Endothelial cell of umbilical vein (primary cell): Measurements from ENCODE around the gene CUTA. TPM values are rescaled to one million over a fixed set of nuclear protein-coding genes. Genes with fewer than 3 reads are reported as not detected.

Experiments used
- BruUV-seq: library from RNA; stranded (reverse); fragments of 400-500 nt; replicated peaks from 2 replicates; lab custom pipeline; 2021; lab: Mats Ljungman, UMichigan
- CTCF ChIA-PET: fragments of 300-600, 350-600 bp; sonication (Branson Sonifier 250); formaldehyde crosslinking; loops from one replicate; lab custom pipeline; 2021; ENCODE audit warnings: antibody characterized with exemption, inconsistent platforms; lab: Charles Lee
- POLR2A ChIA-PET: fragments of 300-600, 350-600 bp; sonication (Branson Sonifier 250); formaldehyde crosslinking; loops from one replicate; lab custom pipeline; 2021; ENCODE audit warnings: antibody characterized with exemption, inconsistent platforms; lab: Charles Lee
- DNase-seq: peaks from one replicate; pipeline ENCODE4 v3.0.0-alpha.2; 2011; ENCODE audit warnings: low read depth, low spot score
- FAIRE-seq: peaks from 2 replicates; lab custom pipeline; 2011; peaks lifted over from hg19 to GRCh38; lab: Jason Lieb, UNC
- H2AFZ ChIP-seq: 2 replicates; pipeline ENCODE4 v1.6.0; 2012; ENCODE audit warnings: low read depth, low read length, control low read depth, inconsistent platforms
- H3K27ac ChIP-seq: 2 replicates; pipeline ENCODE4 v1.5.1; 2011; ENCODE audit warnings: low read depth, mild to moderate bottlenecking, control low read depth, low read length, moderate library complexity; ENCODE audit not compliant: insufficient read depth
- H3K27me3 ChIP-seq, 2 experiments: 2 replicates each; pipeline versions ENCODE4 v1.6.0 to v1.6.1; 2011; ENCODE audit warnings: low read length in 2 of 2, mixed read lengths in 1 of 2; ENCODE audit not compliant: control insufficient read depth in 2 of 2, insufficient read depth in 2 of 2
- H3K36me3 ChIP-seq, 2 experiments: 2 replicates in 1 of 2; 3 replicates in 1 of 2; pipeline ENCODE4 v1.5.1; 2011; ENCODE audit warnings: low read length in 2 of 2, mild to moderate bottlenecking in 1 of 2, moderate library complexity in 1 of 2; ENCODE audit not compliant: control insufficient read depth in 2 of 2, insufficient read depth in 2 of 2; ENCODE audit errors: extremely low read depth in 1 of 2
- H3K4me1 ChIP-seq: 3 replicates; pipeline ENCODE4 v1.5.1; 2011; ENCODE audit warnings: mild to moderate bottlenecking, low read length; ENCODE audit not compliant: control insufficient read depth, insufficient read depth; ENCODE audit errors: extremely low read depth
- H3K4me2 ChIP-seq: 2 replicates; pipeline ENCODE4 v1.6.1; 2011; ENCODE audit warnings: low read length, control low read depth, mixed read lengths; ENCODE audit not compliant: insufficient read depth
- H3K4me3 ChIP-seq, 3 experiments: fragments of 200-600 bp in 1 of 3; sonication (generic), shearing (Covaris generic) in 1 of 3; replicated peaks in 1 of 3; 2 replicates each; pipeline ENCODE4 v1.5.1; 2011 to 2016; ENCODE audit warnings: control low read depth in 3 of 3, low read length in 3 of 3, mild to moderate bottlenecking in 2 of 3, inconsistent platforms in 1 of 3, low read depth in 1 of 3, moderate library complexity in 1 of 3; ENCODE audit not compliant: insufficient read depth in 1 of 3
- H3K79me2 ChIP-seq: 2 replicates; pipeline ENCODE4 v1.6.0; 2012; ENCODE audit warnings: low read length, inconsistent platforms; ENCODE audit not compliant: control insufficient read depth, insufficient read depth
- H3K9ac ChIP-seq: replicated peaks from 2 replicates; pipeline ENCODE3; 2011; ENCODE audit warnings: low read length, control low read depth; ENCODE audit not compliant: insufficient read depth; ENCODE audit errors: extremely low read depth
- H3K9me1 ChIP-seq: replicated peaks from 3 replicates; pipeline ENCODE4 v1.6.0; 2011; ENCODE audit warnings: mild to moderate bottlenecking, low read length; ENCODE audit not compliant: control insufficient read depth, insufficient read depth; ENCODE audit errors: extremely low read depth
- H3K9me3 ChIP-seq: replicated peaks from 2 replicates; pipeline ENCODE4 v1.5.1; 2012; ENCODE audit warnings: low read length, inconsistent platforms; ENCODE audit not compliant: control insufficient read depth, insufficient read depth
- H4K20me1 ChIP-seq: replicated peaks from 2 replicates; pipeline ENCODE3; 2011; ENCODE audit warnings: mild to moderate bottlenecking, low read length; ENCODE audit not compliant: control insufficient read depth, insufficient read depth; ENCODE audit errors: extremely low read depth
- EZH2 ChIP-seq: IDR thresholded peaks from 2 replicates; pipeline ENCODE4 v1.6.1; 2012; ENCODE audit warnings: borderline replicate concordance, low read depth, mild to moderate bottlenecking, moderate library complexity, low read length, inconsistent platforms; ENCODE audit not compliant: severe bottlenecking
- FOS ChIP-seq: IDR thresholded peaks from 2 replicates; pipeline ENCODE4 v1.6.1; 2011; ENCODE audit warnings: mild to moderate bottlenecking, low read length, moderate library complexity, borderline replicate concordance; ENCODE audit not compliant: insufficient read depth
- GATA2 ChIP-seq: IDR thresholded peaks from 2 replicates; pipeline ENCODE4 v1.7.0; 2011; ENCODE audit warnings: low read depth, mild to moderate bottlenecking, moderate library complexity, mixed read lengths, low read length; ENCODE audit not compliant: insufficient read length, insufficient read depth
- JUN ChIP-seq: IDR thresholded peaks from 2 replicates; pipeline ENCODE4 v1.6.1; 2011; ENCODE audit warnings: borderline replicate concordance, low read depth; ENCODE audit not compliant: insufficient read length, insufficient read depth
- MAX ChIP-seq: IDR thresholded peaks from 2 replicates; pipeline ENCODE4 v1.6.1; 2011; ENCODE audit not compliant: insufficient read depth, insufficient read length
- MYC ChIP-seq: IDR thresholded peaks from one replicate; pipeline ENCODE4 v1.6.1; 2011; ENCODE audit warnings: mild to moderate bottlenecking, low read depth, low read length
- POLR2A ChIP-seq: IDR thresholded peaks from 2 replicates; pipeline ENCODE4 v1.6.1; 2012; ENCODE audit warnings: low read depth, mild to moderate bottlenecking, control low read depth, low read length
- POLR2AphosphoS5 ChIP-seq: IDR thresholded peaks from 2 replicates; pipeline ENCODE4 v1.6.1; 2012; ENCODE audit warnings: low read depth, mild to moderate bottlenecking, control low read depth, low read length, moderate library complexity; ENCODE audit not compliant: insufficient read depth
- dilution Hi-C: fragments of 300-500 bp; cut with MboI; formaldehyde crosslinking; loops from one replicate; pipeline ENCODE4 v1.15.0; 2019; ENCODE audit warnings: low sequenced_read_pairs; ENCODE audit not compliant: extremely low pct_ligation_motif_present
- intact Hi-C: fragments of 100-400 bp; cut with micrococcal nuclease; formaldehyde crosslinking; loops from one replicate; pipeline ENCODE4 v1.10.0; 2022
- polyA plus RNA-seq, 4 experiments: library from polyadenylated mRNA; depleted of rRNA in 3 of 4; stranded (reverse) in 3 of 4; unstranded in 1 of 4; fragments of >200 nt; gene quantifications; 2 replicates each; pipeline versions ENCODE4 v1.2.1 to v1.2.3, GENCODE V29; 2011 to 2012; ENCODE audit warnings: missing spikeins in 1 of 4
- total RNA-seq: library from RNA; stranded (reverse); gene quantifications from 2 replicates; pipeline ENCODE4 v1.2.3, GENCODE V29; 2021

CUTA gene
- total and polyA plus RNA-seq, 2 donors (not counting 3 experiments of a cell fraction or from before 2014, with no cell fraction given), result 133 to 202 TPM

- Histone ChIP-seq H3K27ac (no peak overlapping the region), H2AFZ (no peak overlapping the region), H3K9ac (no peak overlapping the region), H3K4me3 (no peak overlapping the region), H3K9me1 (no peaks in the 10 kb centered on the region), H3K36me3 (peaks cover 0 to 6% of the 10 kb centered on the region in 2 experiments), H4K20me1 (no peaks in the 10 kb centered on the region), H3K27me3 (no peaks in the 10 kb centered on the region), H3K4me2 (no peak overlapping the region), H3K9me3 (no peaks in the 10 kb centered on the region), H3K79me2 (no peaks in the 10 kb centered on the region), H3K4me1 (peaks cover 3% of the 10 kb centered on the region)
- ChIA-PET CTCF (interaction anchor here (0.7 to 1.6 kb wide), 4 partner anchors 9 to 19 kb away, joined by 3 to 5 read pairs (median 4); no protein-coding TSS in a partner anchor), POLR2A (no interaction called here)
- dilution Hi-C loops (no loop called here), intact Hi-C loops (loop anchor here (5.0 kb wide), 1 partner anchor 127 kb away; no protein-coding TSS in a partner anchor)
- BruUV-seq, result no TSS peak
- FAIRE-seq (no peak), DNase-seq (no peak)
- TF ChIP-seq EZH2, result no peak
- TF ChIP-seq POLR2AphosphoS5, result no peak
- no peak for TF ChIP-seq GATA2
- no peak for TF ChIP-seq JUN
These were observed 32.5 kb upstream of the CUTA start for GRCh38 chr6:33450434-33450833.

DNA sequence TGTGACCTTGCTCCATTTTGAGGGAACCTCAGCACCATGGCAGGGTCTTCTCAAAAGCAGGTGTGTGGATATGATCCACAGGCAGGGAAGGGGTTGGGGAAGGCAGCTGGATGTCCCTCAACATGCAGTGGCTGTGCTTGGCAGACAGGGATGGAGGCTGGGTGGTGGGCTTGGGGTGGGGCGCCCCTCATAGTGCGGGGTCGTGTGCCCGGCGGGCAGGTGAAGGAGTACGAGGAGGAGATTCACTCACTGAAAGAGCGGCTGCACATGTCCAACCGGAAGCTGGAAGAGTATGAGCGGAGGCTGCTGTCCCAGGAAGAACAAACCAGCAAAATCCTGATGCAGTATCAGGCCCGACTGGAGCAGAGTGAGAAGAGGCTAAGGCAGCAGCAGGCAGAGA lies 28.4 kb upstream of the CUTA start:
- H3K4me1 ChIP-seq, result no peaks in the 10 kb centered on the region
- no peaks in the 10 kb centered on the region for H3K9me1 ChIP-seq
- no peaks in the 10 kb centered on the region for H4K20me1 ChIP-seq
- H3K9me3 ChIP-seq, result no peaks in the 10 kb centered on the region
- no peak for DNase-seq
- no peak overlapping the region for H2AFZ ChIP-seq
- H3K79me2 ChIP-seq, result no peaks in the 10 kb centered on the region
- no peak overlapping the region for H3K27ac ChIP-seq
- H3K4me2 ChIP-seq, result no peak overlapping the region
- H3K4me3 ChIP-seq, result no peak overlapping the region
- no peak for FAIRE-seq
- ChIA-PET POLR2A (no interaction called here), CTCF (interaction anchor here (1.5 kb wide), 1 partner anchor 40 kb away, joined by 3 read pairs; no protein-coding TSS in a partner anchor)
- H3K36me3 ChIP-seq, result peaks cover 0 to 14% of the 10 kb centered on the region in 2 experiments
- H3K27me3 ChIP-seq, result no peaks in the 10 kb centered on the region
- no peak overlapping the region for H3K9ac ChIP-seq
- no peak for TF ChIP-seq EZH2
- TF ChIP-seq MYC, result no peak
- no peak for TF ChIP-seq GATA2
- TF ChIP-seq MAX, result no peak
- TF ChIP-seq FOS, result no peak
- no peak for TF ChIP-seq POLR2AphosphoS5
- no peak for TF ChIP-seq POLR2A
- intact Hi-C loops (no loop called here), dilution Hi-C loops (no loop called here)
- no TSS peak for BruUV-seq
